Measurements from ENCODE around the gene RNF141.

Gene RNF141

GRCh38 chr11:10481560-10482349 lies 59.2 kb downstream of the RNF141 start:
- DNase-seq (ENCODE audit: low read depth), result no peak

DNA sequence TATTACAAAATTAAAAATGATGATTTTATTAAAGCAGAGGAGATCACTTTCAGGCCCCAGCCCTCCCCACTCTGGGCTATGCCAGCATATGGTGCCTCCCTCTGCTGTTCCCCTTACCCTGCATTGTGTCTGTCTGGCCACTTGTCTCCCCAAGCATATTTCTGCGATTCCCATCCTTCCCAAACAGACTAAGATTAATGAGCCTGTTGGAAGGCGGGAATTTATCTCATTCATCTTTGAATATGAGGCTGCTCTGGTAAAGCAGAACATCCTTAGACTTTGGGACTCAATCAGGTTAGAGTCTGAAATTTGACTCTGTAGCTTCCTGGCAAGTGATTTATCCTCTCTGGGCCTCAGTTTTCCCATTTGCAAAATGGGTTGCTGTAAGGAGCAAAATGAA lies 60.2 kb downstream of the RNF141 start:
- TF ChIP-seq, protein P1, sequence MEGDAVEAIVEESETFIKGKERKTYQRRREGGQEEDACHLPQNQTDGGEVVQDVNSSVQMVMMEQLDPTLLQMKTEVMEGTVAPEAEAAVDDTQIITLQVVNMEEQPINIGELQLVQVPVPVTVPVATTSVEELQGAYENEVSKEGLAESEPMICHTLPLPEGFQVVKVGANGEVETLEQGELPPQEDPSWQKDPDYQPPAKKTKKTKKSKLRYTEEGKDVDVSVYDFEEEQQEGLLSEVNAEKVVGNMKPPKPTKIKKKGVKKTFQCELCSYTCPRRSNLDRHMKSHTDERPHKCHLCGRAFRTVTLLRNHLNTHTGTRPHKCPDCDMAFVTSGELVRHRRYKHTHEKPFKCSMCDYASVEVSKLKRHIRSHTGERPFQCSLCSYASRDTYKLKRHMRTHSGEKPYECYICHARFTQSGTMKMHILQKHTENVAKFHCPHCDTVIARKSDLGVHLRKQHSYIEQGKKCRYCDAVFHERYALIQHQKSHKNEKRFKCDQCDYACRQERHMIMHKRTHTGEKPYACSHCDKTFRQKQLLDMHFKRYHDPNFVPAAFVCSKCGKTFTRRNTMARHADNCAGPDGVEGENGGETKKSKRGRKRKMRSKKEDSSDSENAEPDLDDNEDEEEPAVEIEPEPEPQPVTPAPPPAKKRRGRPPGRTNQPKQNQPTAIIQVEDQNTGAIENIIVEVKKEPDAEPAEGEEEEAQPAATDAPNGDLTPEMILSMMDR (conservative IDR thresholded peaks at IDR 0.05; ENCODE audit: control insufficient read depth, insufficient read depth, low read depth, low read length), result no peak
- DNase-seq (ENCODE audit: low read depth), result no peak
- no peak overlapping the region for H3K4me3 ChIP-seq (ENCODE audit: control insufficient read depth, low read depth, low read length)

More at GRCh38 chr11:10481560-10482349, 59.2 kb downstream of the RNF141 start:
- H3K4me3 ChIP-seq (ENCODE audit: control insufficient read depth, low read depth, low read length), result no peak overlapping the region
- TF ChIP-seq, protein P1 (conservative IDR thresholded peaks at IDR 0.05; ENCODE audit: control insufficient read depth, insufficient read depth, low read depth, low read length), result no peak

GRCh38 chr11:10480026-10480425 lies 61.0 kb downstream of the RNF141 start:
- no peak for DNase-seq (ENCODE audit: low read depth)
- H3K4me3 ChIP-seq (ENCODE audit: control insufficient read depth, low read depth, low read length), result no peak overlapping the region
- TF ChIP-seq, protein P1 (conservative IDR thresholded peaks at IDR 0.05; ENCODE audit: control insufficient read depth, insufficient read depth, low read depth, low read length), result no peak

GRCh38 chr11:10478574-10479550 lies 62.1 kb downstream of the RNF141 start:
- TF ChIP-seq, protein P1 (conservative IDR thresholded peaks at IDR 0.05; ENCODE audit: control insufficient read depth, insufficient read depth, low read depth, low read length), result no peak
- DNase-seq (ENCODE audit: low read depth), result no peak
- no peak overlapping the region for H3K4me3 ChIP-seq (ENCODE audit: control insufficient read depth, low read depth, low read length)

DNA sequence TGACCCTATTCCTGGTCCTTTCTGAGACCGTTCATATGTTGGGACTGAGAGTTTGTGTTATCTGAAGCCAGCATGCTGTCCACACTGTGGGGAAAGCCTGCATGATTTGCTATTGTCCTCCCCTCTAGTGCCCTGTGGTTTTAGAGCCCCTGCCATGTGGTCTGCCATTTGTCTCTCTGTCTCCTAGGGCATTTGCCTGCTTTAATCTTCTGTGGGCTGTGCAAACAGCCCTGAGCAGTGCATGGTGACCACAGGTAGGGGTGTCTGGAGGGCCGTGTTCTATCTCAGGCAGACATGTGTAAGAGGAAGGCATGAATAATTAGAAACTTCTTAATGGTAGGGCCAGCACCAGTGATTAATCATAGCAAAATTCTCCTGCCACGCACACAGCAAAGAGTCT lies 62.9 kb downstream of the RNF141 start:
- DNase-seq (ENCODE audit: low read depth), result no peak
- H3K4me3 ChIP-seq (ENCODE audit: control insufficient read depth, low read depth, low read length), result no peak overlapping the region
- TF ChIP-seq, protein P1 (conservative IDR thresholded peaks at IDR 0.05; ENCODE audit: control insufficient read depth, insufficient read depth, low read depth, low read length), result no peak

GRCh38 chr11:10477690-10478046 lies 63.3 kb downstream of the RNF141 start:
- no peak for DNase-seq (ENCODE audit: low read depth)
- TF ChIP-seq, protein P1 (conservative IDR thresholded peaks at IDR 0.05; ENCODE audit: control insufficient read depth, insufficient read depth, low read depth, low read length), result no peak

More at GRCh38 chr11:10477690-10478046, 63.3 kb downstream of the RNF141 start:
- no peak overlapping the region for H3K4me3 ChIP-seq (ENCODE audit: control insufficient read depth, low read depth, low read length)
